Measurements from ENCODE around the gene PLXNB1.

PLXNB1 gene

GRCh38 chr3:48372377-48372770 is 57.5 kb downstream of the PLXNB1 start:
- no peaks in the 10 kb centered on the region for H3K9me3 Mint-ChIP-seq
- ATAC-seq (no peak), DNase-seq (no peak)
- H3K4me3 Mint-ChIP-seq = no peak overlapping the region
- H3K27me3 Mint-ChIP-seq = no peaks in the 10 kb centered on the region
- H3K27ac Mint-ChIP-seq = no peak overlapping the region
- H3K4me1 Mint-ChIP-seq = no peaks in the 10 kb centered on the region
- H3K36me3 Mint-ChIP-seq (ENCODE audit: low read depth) = no peaks in the 10 kb centered on the region

GRCh38 chr3:48371651-48372376 is 58.1 kb downstream of the PLXNB1 start, which contains the start of gene FBXW12:
Gene FBXW12 (plus strand): TSS chr3:48372219. CDS start chr3:48372768, 549 bp downstream.
- H3K27ac Mint-ChIP-seq = no peak within 1 kb of the TSS
- no peaks in the 10 kb centered on the region for H3K9me3 Mint-ChIP-seq
- H3K4me1 Mint-ChIP-seq = no peaks in the 10 kb centered on the region
- no peak within 1 kb of the TSS for H3K4me3 Mint-ChIP-seq
- no peak for ATAC-seq
- no peaks in the 10 kb centered on the region for H3K36me3 Mint-ChIP-seq (ENCODE audit: low read depth)
- H3K27me3 Mint-ChIP-seq = no peaks in the 10 kb centered on the region
- no peak for DNase-seq

GRCh38 chr3:48370333-48370713 is 59.6 kb downstream of the PLXNB1 start:
- H3K4me1 Mint-ChIP-seq = no peaks in the 10 kb centered on the region
- H3K36me3 Mint-ChIP-seq (ENCODE audit: low read depth) = no peaks in the 10 kb centered on the region
- no peak overlapping the region for H3K27ac Mint-ChIP-seq
- H3K27me3 Mint-ChIP-seq = no peaks in the 10 kb centered on the region
- H3K4me3 Mint-ChIP-seq = no peak overlapping the region
- DNase-seq (no peak), ATAC-seq (no peak)
- no peaks in the 10 kb centered on the region for H3K9me3 Mint-ChIP-seq

GRCh38 chr3:48369693-48370332 is 60.1 kb downstream of the PLXNB1 start:
- Mint-ChIP-seq H3K9me3 (peaks cover 2% of the 10 kb centered on the region), H3K27me3 (no peaks in the 10 kb centered on the region), H3K27ac (no peak overlapping the region), H3K36me3 (ENCODE audit: low read depth) (no peaks in the 10 kb centered on the region), H3K4me1 (no peaks in the 10 kb centered on the region), H3K4me3 (no peak overlapping the region)
- ATAC-seq (no peak), DNase-seq (no peak)

GRCh38 chr3:48367201-48367600 is 62.7 kb downstream of the PLXNB1 start:
- Mint-ChIP-seq H3K36me3 (ENCODE audit: low read depth) (no peaks in the 10 kb centered on the region), H3K4me1 (no peaks in the 10 kb centered on the region), H3K4me3 (no peak overlapping the region), H3K27me3 (no peaks in the 10 kb centered on the region), H3K9me3 (peaks cover 6% of the 10 kb centered on the region), H3K27ac (no peak overlapping the region)
- ATAC-seq (no peak), DNase-seq (no peak)

GRCh38 chr3:48364840-48365239 is 65.0 kb downstream of the PLXNB1 start:
- H3K27me3 Mint-ChIP-seq = peaks cover 2% of the 10 kb centered on the region
- no peak for DNase-seq

GRCh38 chr3:48361928-48362327 is 68.0 kb downstream of the PLXNB1 start:
- DNase-seq (no peak), ATAC-seq (no peak)
- Mint-ChIP-seq H3K9me3 (peaks cover 16% of the 10 kb centered on the region), H3K36me3 (ENCODE audit: low read depth) (no peaks in the 10 kb centered on the region), H3K4me3 (no peak overlapping the region), H3K27me3 (peaks cover 7% of the 10 kb centered on the region), H3K4me1 (no peaks in the 10 kb centered on the region), H3K27ac (no peak overlapping the region)

More at GRCh38 chr3:48364840-48365239, 65.0 kb downstream of the PLXNB1 start:
- Mint-ChIP-seq H3K9me3 (peaks cover 16% of the 10 kb centered on the region), H3K36me3 (ENCODE audit: low read depth) (no peaks in the 10 kb centered on the region), H3K4me1 (no peaks in the 10 kb centered on the region), H3K4me3 (no peak overlapping the region), H3K27ac (no peak overlapping the region)
- no peak for ATAC-seq

GRCh38 chr3:48356419-48356818 is 73.5 kb downstream of the PLXNB1 start:
- Mint-ChIP-seq H3K4me3 (no peak overlapping the region), H3K27ac (no peak overlapping the region), H3K36me3 (ENCODE audit: low read depth) (no peaks in the 10 kb centered on the region), H3K4me1 (no peaks in the 10 kb centered on the region), H3K27me3 (peaks cover 25% of the 10 kb centered on the region), H3K9me3 (peaks cover 6% of the 10 kb centered on the region)
- DNase-seq (no peak), ATAC-seq (no peak)

GRCh38 chr3:48353987-48354386 is 75.9 kb downstream of the PLXNB1 start:
- H3K4me1 Mint-ChIP-seq = no peaks in the 10 kb centered on the region
- H3K27ac Mint-ChIP-seq = no peak overlapping the region
- H3K9me3 Mint-ChIP-seq = no peaks in the 10 kb centered on the region
- no peak for ATAC-seq
- H3K36me3 Mint-ChIP-seq (ENCODE audit: low read depth) = no peaks in the 10 kb centered on the region
- DNase-seq = no peak
- peaks cover 19% of the 10 kb centered on the region for H3K27me3 Mint-ChIP-seq
- H3K4me3 Mint-ChIP-seq = no peak overlapping the region

Data from activated naive CD8-positive, alpha-beta T cell treated with anti-CD3 and anti-CD28 coated beads, Interleukin-2, amount 50 U/mL, for 24 hours (primary cell).